HUES48 (cell line): ENCODE measurements around the gene GRK7.
A peak's percentile ranks its signal among the peaks of the same experiment; 100 is the strongest.

ENCODE experiments used
- H3K27ac ChIP-seq: one replicate; pipeline ENCODE4 v1.7.0; 2013; ENCODE audit warnings: low read depth, low read length, inconsistent platforms
- H3K27me3 ChIP-seq: 2 replicates; pipeline ENCODE4 v1.6.1; 2013; ENCODE audit warnings: mild to moderate bottlenecking, low read length; ENCODE audit not compliant: control insufficient read depth, insufficient read depth
- H3K36me3 ChIP-seq: 2 replicates; pipeline ENCODE4 v1.6.1; 2013; ENCODE audit warnings: low read length; ENCODE audit not compliant: control insufficient read depth, insufficient read depth
- H3K4me1 ChIP-seq: 2 replicates; pipeline ENCODE4 v1.6.1; 2013; ENCODE audit warnings: mild to moderate bottlenecking, low read length; ENCODE audit not compliant: control insufficient read depth, insufficient read depth
- H3K4me3 ChIP-seq: 2 replicates; pipeline ENCODE4 v1.5.1; 2013; ENCODE audit warnings: mild to moderate bottlenecking, low read depth, low read length
- H3K9ac ChIP-seq: 2 replicates; pipeline ENCODE4 v1.6.1; 2013; ENCODE audit warnings: mild to moderate bottlenecking, low read depth, low read length, moderate library complexity
- H3K9me3 ChIP-seq: 2 replicates; pipeline ENCODE4 v1.6.1; 2013; ENCODE audit warnings: low read length; ENCODE audit not compliant: control insufficient read depth, insufficient read depth

Gene GRK7

GRCh38 chr3:141763088-141763750, at the start of gene GRK7:
Gene GRK7, plus strand, starts transcription at chr3:141763408. Its CDS starts 14,877 bp downstream, at chr3:141778285.
- 0 out of 2 replicates have a peak, but pooled peaks cover 4% of the 10 kb centered on the region for H3K9me3 ChIP-seq
- H3K9ac ChIP-seq = no peak within 1 kb of the TSS
- H3K36me3 ChIP-seq = no peaks in the 10 kb centered on the region
- H3K4me3 ChIP-seq = no peak within 1 kb of the TSS
- H3K4me1 ChIP-seq = no peaks in the 10 kb centered on the region
- no peaks in the 10 kb centered on the region for H3K27me3 ChIP-seq
- peak within 1 kb of the TSS; percentile 47 for H3K27ac ChIP-seq

GRCh38 chr3:141714671-141715070, 48.5 kb upstream of the GRK7 start:
- H3K4me1 ChIP-seq = no peaks in the 10 kb centered on the region
- no peaks in the 10 kb centered on the region for H3K36me3 ChIP-seq
- H3K27ac ChIP-seq = no peak overlapping the region
- H3K9ac ChIP-seq = no peak overlapping the region
- no peaks in the 10 kb centered on the region for H3K27me3 ChIP-seq
- H3K4me3 ChIP-seq = no peak overlapping the region
- no peaks in the 10 kb centered on the region for H3K9me3 ChIP-seq

- no peak overlapping the region for H3K9ac ChIP-seq
- H3K4me1 ChIP-seq = peaks cover 4% of the 10 kb centered on the region; the same call in 1 of the 2 replicates
- no peaks in the 10 kb centered on the region for H3K9me3 ChIP-seq
- no peak overlapping the region for H3K4me3 ChIP-seq
- no peaks in the 10 kb centered on the region for H3K27me3 ChIP-seq
- no peaks in the 10 kb centered on the region for H3K36me3 ChIP-seq
- H3K27ac ChIP-seq = no peak overlapping the region
Measured at GRCh38 chr3:141722081-141722480, 41.1 kb upstream of the GRK7 start.

- no peaks in the 10 kb centered on the region for H3K9me3 ChIP-seq
- no peaks in the 10 kb centered on the region for H3K36me3 ChIP-seq
- no peak overlapping the region for H3K4me3 ChIP-seq
- H3K27ac ChIP-seq = no peak overlapping the region
- no peak overlapping the region for H3K9ac ChIP-seq
- no peaks in the 10 kb centered on the region for H3K27me3 ChIP-seq
- H3K4me1 ChIP-seq = peaks cover 4% of the 10 kb centered on the region; the same call in 1 of the 2 replicates
Measured at GRCh38 chr3:141722648-141723047, 40.6 kb upstream of the GRK7 start.

GRCh38 chr3:141723255-141723654, 40.0 kb upstream of the GRK7 start:
- Histone ChIP-seq H3K4me3 (no peak overlapping the region), H3K27me3 (no peaks in the 10 kb centered on the region), H3K9ac (no peak overlapping the region), H3K27ac (no peak overlapping the region), H3K9me3 (no peaks in the 10 kb centered on the region), H3K36me3 (no peaks in the 10 kb centered on the region), H3K4me1 (peaks cover 4% of the 10 kb centered on the region; the same call in 1 of the 2 replicates)

- no peaks in the 10 kb centered on the region for H3K27me3 ChIP-seq
- H3K36me3 ChIP-seq = no peaks in the 10 kb centered on the region
- no peak overlapping the region for H3K27ac ChIP-seq
- H3K9ac ChIP-seq = no peak overlapping the region
- peaks cover 4% of the 10 kb centered on the region; the same call in 1 of the 2 replicates for H3K4me1 ChIP-seq
- no peaks in the 10 kb centered on the region for H3K9me3 ChIP-seq
- H3K4me3 ChIP-seq = no peak overlapping the region
Measured at GRCh38 chr3:141724186-141724585, 39.0 kb upstream of the GRK7 start.

- Histone ChIP-seq H3K4me3 (no peak overlapping the region), H3K4me1 (peaks cover 4% of the 10 kb centered on the region; the same call in 1 of the 2 replicates), H3K27ac (no peak overlapping the region), H3K27me3 (no peaks in the 10 kb centered on the region), H3K9me3 (no peaks in the 10 kb centered on the region), H3K9ac (no peak overlapping the region), H3K36me3 (no peaks in the 10 kb centered on the region)
Measured at GRCh38 chr3:141725036-141725435, 38.2 kb upstream of the GRK7 start.

- Histone ChIP-seq H3K9me3 (no peaks in the 10 kb centered on the region), H3K36me3 (no peaks in the 10 kb centered on the region), H3K9ac (no peak overlapping the region), H3K4me3 (no peak overlapping the region), H3K27ac (no peak overlapping the region), H3K4me1 (peaks cover 4% of the 10 kb centered on the region; the same call in 1 of the 2 replicates), H3K27me3 (no peaks in the 10 kb centered on the region)
Measured at GRCh38 chr3:141726483-141726882, 36.7 kb upstream of the GRK7 start.

- peaks cover 4% of the 10 kb centered on the region; the same call in 1 of the 2 replicates for H3K4me1 ChIP-seq
- no peak overlapping the region for H3K27ac ChIP-seq
- H3K9me3 ChIP-seq = no peaks in the 10 kb centered on the region
- no peaks in the 10 kb centered on the region for H3K36me3 ChIP-seq
- no peak overlapping the region for H3K4me3 ChIP-seq
- H3K9ac ChIP-seq = no peak overlapping the region
- no peaks in the 10 kb centered on the region for H3K27me3 ChIP-seq
Measured at GRCh38 chr3:141728355-141728892, 34.8 kb upstream of the GRK7 start.

- Histone ChIP-seq H3K27me3 (no peaks in the 10 kb centered on the region), H3K4me1 (peaks cover 4% of the 10 kb centered on the region; the same call in 1 of the 2 replicates), H3K9me3 (no peaks in the 10 kb centered on the region), H3K36me3 (no peaks in the 10 kb centered on the region), H3K4me3 (no peak overlapping the region), H3K27ac (no peak overlapping the region), H3K9ac (no peak overlapping the region)
Measured at GRCh38 chr3:141729240-141729639, 34.0 kb upstream of the GRK7 start.

GRCh38 chr3:141735176-141735575, 28.0 kb upstream of the GRK7 start:
- H3K4me1 ChIP-seq = peaks cover 11% of the 10 kb centered on the region; the same call in 1 of the 2 replicates
- H3K36me3 ChIP-seq = no peaks in the 10 kb centered on the region
- no peak overlapping the region for H3K4me3 ChIP-seq
- H3K9ac ChIP-seq = no peak overlapping the region
- H3K27me3 ChIP-seq = no peaks in the 10 kb centered on the region
- no peaks in the 10 kb centered on the region for H3K9me3 ChIP-seq
- H3K27ac ChIP-seq = no peak overlapping the region
